ENCODE data around the gene ALDOC.

ALDOC gene

DNA sequence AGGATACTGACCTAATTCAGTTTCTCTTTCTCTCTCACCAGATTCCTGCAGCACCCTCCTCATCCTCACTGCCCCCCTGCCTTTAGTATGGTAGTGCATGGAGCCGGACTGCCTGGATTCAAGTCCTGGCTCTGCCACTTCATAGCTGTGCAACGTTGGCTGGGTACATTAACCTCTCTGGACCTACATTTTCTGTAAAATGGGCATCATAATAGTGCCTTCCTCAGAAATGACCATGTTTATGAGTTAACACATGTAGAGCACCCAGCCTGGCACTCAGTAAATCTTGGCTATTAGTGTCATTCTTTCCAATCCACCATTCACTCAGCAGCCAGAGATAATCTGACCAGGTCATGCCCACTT lies 31.6 kb downstream of the ALDOC start:
- DNase-seq (ENCODE audit: low spot score) = no peak
- in situ Hi-C loops (cut with MboI; ENCODE audit: low pct_unique_long_range_greater_than_20kb, low sequenced_read_pairs, unreplicated experiment) = loop anchor here (5.0 to 25.0 kb wide), 2 partner anchors 48 to 158 kb away; no protein-coding TSS in a partner anchor
- TF ChIP-seq, protein P1, sequence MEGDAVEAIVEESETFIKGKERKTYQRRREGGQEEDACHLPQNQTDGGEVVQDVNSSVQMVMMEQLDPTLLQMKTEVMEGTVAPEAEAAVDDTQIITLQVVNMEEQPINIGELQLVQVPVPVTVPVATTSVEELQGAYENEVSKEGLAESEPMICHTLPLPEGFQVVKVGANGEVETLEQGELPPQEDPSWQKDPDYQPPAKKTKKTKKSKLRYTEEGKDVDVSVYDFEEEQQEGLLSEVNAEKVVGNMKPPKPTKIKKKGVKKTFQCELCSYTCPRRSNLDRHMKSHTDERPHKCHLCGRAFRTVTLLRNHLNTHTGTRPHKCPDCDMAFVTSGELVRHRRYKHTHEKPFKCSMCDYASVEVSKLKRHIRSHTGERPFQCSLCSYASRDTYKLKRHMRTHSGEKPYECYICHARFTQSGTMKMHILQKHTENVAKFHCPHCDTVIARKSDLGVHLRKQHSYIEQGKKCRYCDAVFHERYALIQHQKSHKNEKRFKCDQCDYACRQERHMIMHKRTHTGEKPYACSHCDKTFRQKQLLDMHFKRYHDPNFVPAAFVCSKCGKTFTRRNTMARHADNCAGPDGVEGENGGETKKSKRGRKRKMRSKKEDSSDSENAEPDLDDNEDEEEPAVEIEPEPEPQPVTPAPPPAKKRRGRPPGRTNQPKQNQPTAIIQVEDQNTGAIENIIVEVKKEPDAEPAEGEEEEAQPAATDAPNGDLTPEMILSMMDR (IDR thresholded peaks at IDR 0.05; ENCODE audit: extremely low read depth, insufficient read depth, missing control alignments) = no peak

DNA sequence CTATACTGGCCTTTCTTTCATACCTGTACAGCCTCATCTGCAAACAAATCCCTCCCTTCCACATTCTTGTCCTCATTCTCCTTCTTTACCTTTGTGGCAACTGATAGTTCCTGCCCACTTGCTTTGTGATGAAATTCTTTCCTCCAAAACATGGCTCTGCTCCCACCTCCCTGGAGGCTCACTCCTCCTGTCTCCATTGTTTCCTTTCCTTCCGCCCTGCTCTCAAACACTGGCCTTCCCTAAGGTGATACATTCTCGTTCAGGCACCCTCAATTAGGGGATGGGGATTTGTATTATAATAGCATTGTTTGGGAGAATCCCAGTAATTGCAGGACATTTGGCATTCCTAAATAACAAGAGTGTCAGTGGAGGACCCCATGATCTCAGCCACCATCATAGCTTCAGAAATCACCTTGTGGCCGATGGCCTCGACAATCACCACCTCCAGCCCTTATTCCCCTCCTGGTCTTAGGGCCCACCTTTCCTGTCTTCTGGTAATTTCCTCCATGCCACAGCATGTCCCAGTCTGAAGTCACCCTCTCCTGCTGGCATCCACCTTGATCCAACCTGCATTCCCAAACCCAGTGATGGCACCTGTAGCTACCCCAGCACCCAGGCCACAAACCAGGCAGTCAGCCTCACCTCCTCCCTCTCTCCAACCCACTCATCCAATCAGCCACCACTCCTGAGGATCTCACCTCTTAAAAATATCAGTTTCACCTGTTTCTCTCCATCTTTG lies 32.1 kb downstream of the ALDOC start:
- in situ Hi-C loops (cut with MboI; ENCODE audit: low pct_unique_long_range_greater_than_20kb, low sequenced_read_pairs, unreplicated experiment) = loop anchor here (5.0 to 25.0 kb wide), 2 partner anchors 47 to 157 kb away; no protein-coding TSS in a partner anchor
- TF ChIP-seq, protein P1 (IDR thresholded peaks at IDR 0.05; ENCODE audit: extremely low read depth, insufficient read depth, missing control alignments) = no peak
- no peak for DNase-seq (ENCODE audit: low spot score)

DNA sequence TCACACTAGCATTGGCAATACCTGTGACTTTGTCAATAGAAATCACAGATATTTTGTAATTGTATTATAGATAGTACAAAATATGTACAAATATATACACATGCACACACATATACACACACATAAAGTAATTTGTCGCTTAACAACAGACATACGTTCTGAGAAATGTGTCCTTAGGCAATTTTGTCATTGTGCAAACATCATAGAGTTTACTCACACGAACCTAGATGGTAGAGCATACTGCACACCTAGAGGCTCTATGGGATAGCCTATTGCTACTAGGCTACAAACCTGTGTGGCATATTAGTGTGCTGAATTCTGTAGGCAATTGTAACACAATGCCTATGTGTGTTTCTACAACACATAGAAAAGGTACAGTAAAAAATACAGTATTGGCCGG lies 35.3 kb downstream of the ALDOC start:
- DNase-seq (ENCODE audit: low spot score) = no peak
- TF ChIP-seq, protein P1 (IDR thresholded peaks at IDR 0.05; ENCODE audit: extremely low read depth, insufficient read depth, missing control alignments) = no peak
- in situ Hi-C loops (cut with MboI; ENCODE audit: low pct_unique_long_range_greater_than_20kb, low sequenced_read_pairs, unreplicated experiment) = loop anchor here (25.0 kb wide), 1 partner anchor 154 kb away; no protein-coding TSS in a partner anchor

DNA sequence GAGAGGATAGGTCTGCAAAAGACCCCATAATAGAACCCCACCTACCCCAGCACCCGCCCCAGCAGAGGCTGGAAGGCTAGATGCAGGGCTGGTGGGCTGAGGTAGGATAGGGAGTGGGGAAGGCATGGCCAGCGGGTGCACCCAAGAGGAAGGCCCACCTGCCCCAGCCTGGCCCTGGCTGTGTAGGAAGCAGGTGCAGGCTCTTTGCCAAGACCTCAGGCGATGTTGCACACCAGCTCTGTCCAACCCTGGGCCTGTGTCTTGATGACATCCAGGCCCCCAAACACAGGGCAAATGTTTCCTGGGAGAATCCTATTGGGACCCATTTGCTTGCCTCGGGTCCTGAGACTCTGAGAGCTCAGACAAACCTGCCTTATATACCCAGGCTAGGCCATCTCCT lies 36.5 kb downstream of the ALDOC start:
- TF ChIP-seq, protein P1 (IDR thresholded peaks at IDR 0.05; ENCODE audit: extremely low read depth, insufficient read depth, missing control alignments) = no peak
- DNase-seq (ENCODE audit: low spot score) = peak; percentile 13
- in situ Hi-C loops (cut with MboI; ENCODE audit: low pct_unique_long_range_greater_than_20kb, low sequenced_read_pairs, unreplicated experiment) = loop anchor here (25.0 kb wide), 1 partner anchor 153 kb away; no protein-coding TSS in a partner anchor

DNA sequence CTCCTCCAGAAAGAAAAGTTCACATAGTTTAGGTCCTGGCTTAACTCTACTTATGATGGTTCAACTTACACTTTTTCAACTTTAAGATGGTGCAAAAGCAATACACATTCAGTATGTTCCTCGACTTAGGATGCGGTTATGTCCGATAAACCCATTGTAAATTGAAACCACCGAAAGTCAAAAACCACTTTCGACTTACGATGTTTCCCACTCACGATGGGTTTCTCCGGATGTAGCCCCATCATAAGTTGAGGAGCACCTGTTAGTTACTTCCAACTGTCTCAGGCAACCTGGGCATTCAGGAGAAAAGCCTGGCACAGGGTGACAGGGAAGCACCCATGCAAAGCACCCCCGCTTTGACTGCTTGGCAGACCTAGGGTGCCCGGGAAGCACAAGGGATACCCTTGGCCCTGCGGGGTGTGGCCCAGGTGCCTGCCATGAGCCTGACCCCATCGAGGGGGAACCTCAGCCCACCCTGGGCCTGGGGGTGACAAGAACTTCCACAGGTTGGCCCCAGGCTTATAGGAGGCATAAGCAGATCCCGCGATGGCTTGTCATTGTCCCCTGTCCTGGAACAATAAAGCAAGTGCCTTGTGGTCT lies 38.3 kb downstream of the ALDOC start:
- in situ Hi-C loops (cut with MboI; ENCODE audit: low pct_unique_long_range_greater_than_20kb, low sequenced_read_pairs, unreplicated experiment) = loop anchor here (25.0 kb wide), 1 partner anchor 151 kb away; no protein-coding TSS in a partner anchor
- DNase-seq (ENCODE audit: low spot score) = no peak
- TF ChIP-seq, protein P1 (IDR thresholded peaks at IDR 0.05; ENCODE audit: extremely low read depth, insufficient read depth, missing control alignments) = no peak

DNA sequence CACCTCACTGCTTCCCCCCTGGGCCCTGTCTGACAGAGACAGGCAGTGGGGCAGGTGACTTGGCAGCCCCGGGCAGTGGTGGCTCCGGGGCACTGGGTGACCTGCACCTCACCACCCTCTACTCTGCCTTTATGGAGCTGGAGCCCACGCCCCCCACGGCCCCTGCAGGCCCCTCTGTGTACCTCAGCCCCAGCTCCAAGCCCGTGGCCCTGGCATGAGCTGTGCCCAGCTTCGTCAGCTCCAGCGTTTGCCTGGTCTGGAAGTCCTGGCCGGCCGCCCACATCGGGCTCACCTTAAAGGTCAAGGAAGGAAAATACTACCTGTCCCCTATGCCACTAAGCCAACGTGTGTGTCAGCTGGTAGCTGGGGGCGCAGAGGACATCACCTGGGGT lies 39.5 kb downstream of the ALDOC start:
- in situ Hi-C loops (cut with MboI; ENCODE audit: low pct_unique_long_range_greater_than_20kb, low sequenced_read_pairs, unreplicated experiment) = loop anchor here (25.0 kb wide), 1 partner anchor 150 kb away; no protein-coding TSS in a partner anchor
- no peak for DNase-seq (ENCODE audit: low spot score)
- TF ChIP-seq, protein P1 (IDR thresholded peaks at IDR 0.05; ENCODE audit: extremely low read depth, insufficient read depth, missing control alignments) = no peak

Measured in GM13977 (cell line).